K562 (cell line): ENCODE results near the gene NRXN2. TPM values are rescaled to one million over a fixed set of nuclear protein-coding genes. Genes with fewer than 3 reads are reported as not detected.

Source experiments
- ATAC-seq: fragments of 200-7000 bp; cut with Tn5 transposase; 3 replicates; pipeline ENCODE4 v1.9.1; 2020; ENCODE audit warnings: moderate library complexity
- BruUV-seq: library from RNA; stranded (reverse); fragments of 400-500 nt; replicated peaks from 2 replicates; lab custom pipeline; 2021; lab: Mats Ljungman, UMichigan
- CTCF ChIA-PET: fragments of 300-600 bp; formaldehyde crosslinking; extraction: SDS; loops from one replicate; lab custom pipeline; 2021; ENCODE audit warnings: low intra/inter-chr PET ratio; lab: Yijun Ruan, JAX
- POLR2A ChIA-PET: fragments of 300-600, 350-650 bp; sonication (Branson Sonifier 250); formaldehyde crosslinking; extraction: SDS; loops from one replicate; lab custom pipeline; 2021; ENCODE audit warnings: antibody characterized with exemption, inconsistent platforms; lab: Yijun Ruan, JAX
- DNase-seq, 4 experiments: peaks; one replicate each; pipeline versions ENCODE4 v3.0.0 to v3.0.0-alpha.2; 2011 to 2018; ENCODE audit warnings: low spot score in 3 of 4, mixed read lengths in 3 of 4; ENCODE audit errors: extremely low read depth in 1 of 4
- FAIRE-seq: peaks from 2 replicates; lab custom pipeline; 2011; peaks lifted over from hg19 to GRCh38; lab: Jason Lieb, UNC
- H2AFZ ChIP-seq: 2 replicates; pipeline ENCODE4 v1.6.0; 2011; ENCODE audit warnings: low read depth, low read length, control low read depth, inconsistent platforms
- H3K27ac ChIP-seq: fragments of 200-600 bp; 3 replicates; pipeline ENCODE4 v1.8.0; 2011; ENCODE audit warnings: low read depth, mild to moderate bottlenecking, control low read depth, inconsistent platforms, low read length, moderate library complexity, mixed read lengths; ENCODE audit errors: extremely low read depth
- H3K27me3 ChIP-seq, 2 experiments: fragments of 300-600 bp in 1 of 2; 2 replicates in 1 of 2; 3 replicates in 1 of 2; pipeline versions ENCODE4 v1.6.0 to v1.8.0; 2011; ENCODE audit warnings: inconsistent platforms in 2 of 2, low read length in 2 of 2, mild to moderate bottlenecking in 1 of 2, mixed read lengths in 1 of 2, moderate library complexity in 1 of 2; ENCODE audit not compliant: control insufficient read depth in 2 of 2, insufficient read depth in 2 of 2
- H3K36me3 ChIP-seq: fragments of 300-600 bp; 3 replicates; pipeline ENCODE4 v1.8.0; 2011; ENCODE audit warnings: mild to moderate bottlenecking, low read length, inconsistent platforms; ENCODE audit not compliant: control insufficient read depth, insufficient read depth
- H3K4me1 ChIP-seq, 2 experiments: fragments of 200-600 bp in 1 of 2; replicated peaks in 1 of 2; 2 replicates in 1 of 2; 3 replicates in 1 of 2; pipeline versions ENCODE4 v1.5.1 to v1.8.0; 2011; ENCODE audit warnings: inconsistent platforms in 2 of 2, low read length in 2 of 2, mild to moderate bottlenecking in 1 of 2, mixed read lengths in 1 of 2, moderate library complexity in 1 of 2; ENCODE audit not compliant: control insufficient read depth in 2 of 2, insufficient read depth in 2 of 2
- H3K4me2 ChIP-seq: 2 replicates; pipeline ENCODE4 v1.6.1; 2011; ENCODE audit warnings: low read length, control low read depth, inconsistent platforms, mixed read lengths; ENCODE audit not compliant: insufficient read depth
- H3K4me3 ChIP-seq: fragments of 200-600 bp; sonication (generic), shearing (Covaris generic); 2 replicates; pipeline ENCODE4 v1.5.1; 2016; ENCODE audit warnings: control low read depth, inconsistent platforms
- H3K79me2 ChIP-seq: fragments of 200-600 bp; 3 replicates; pipeline ENCODE4 v1.8.0; 2011; ENCODE audit warnings: low read length, inconsistent platforms; ENCODE audit not compliant: control insufficient read depth, insufficient read depth
- H3K9ac ChIP-seq, 2 experiments: 2 replicates each; pipeline versions ENCODE4 v1.6.0 to v1.6.1; 2011; ENCODE audit warnings: low read depth in 2 of 2, low read length in 2 of 2, control low read depth in 1 of 2, inconsistent platforms in 1 of 2, mild to moderate bottlenecking in 1 of 2, mixed read lengths in 1 of 2; ENCODE audit not compliant: insufficient read depth in 1 of 2
- H3K9me1 ChIP-seq: one replicate; pipeline ENCODE4 v1.6.0; 2011; ENCODE audit warnings: inconsistent platforms, mild to moderate bottlenecking, low read length, moderate library complexity; ENCODE audit not compliant: control insufficient read depth, insufficient read depth
- H3K9me3 ChIP-seq: replicated peaks from 2 replicates; pipeline ENCODE4 v1.5.1; 2011; ENCODE audit warnings: low read depth, low read length, inconsistent platforms; ENCODE audit not compliant: control insufficient read depth, insufficient read depth
- H4K20me1 ChIP-seq: replicated peaks from 2 replicates; pipeline ENCODE4 v1.6.1; 2011; ENCODE audit warnings: low read length, inconsistent platforms, mixed read lengths; ENCODE audit not compliant: control insufficient read depth, insufficient read depth
- EGR1 ChIP-seq: fragments of 450-650 bp; conservative IDR thresholded peaks from 2 replicates; pipeline ENCODE4 v1.6.1; 2017; ENCODE audit warnings: mild to moderate bottlenecking
- SPI1 ChIP-seq: IDR thresholded peaks from 2 replicates; pipeline ENCODE4 v1.6.1; 2011; ENCODE audit warnings: low read depth, low read length, control low read depth, borderline replicate concordance
- VEZF1 ChIP-seq: fragments of 200-800 bp; sonication (Bioruptor generic); IDR thresholded peaks from 2 replicates; pipeline ENCODE4 v1.6.1; 2017; ENCODE audit warnings: missing genetic modification characterization, missing compliant biosample characterization
- ZNF263 ChIP-seq: sonication (generic); formaldehyde crosslinking; IDR thresholded peaks from 2 replicates; pipeline ENCODE4 v1.8.0; 2022; ENCODE audit warnings: mild to moderate bottlenecking, missing genetic modification reagents, borderline replicate concordance
- ZNF3 ChIP-seq: fragments of 250-450 bp; sonication (Bioruptor Pico); IDR thresholded peaks from 2 replicates; pipeline ENCODE4 v1.5.0; 2021; ENCODE audit warnings: mild to moderate bottlenecking, moderate library complexity
- WGBS: fragments of 100-300 bp; shearing (Covaris generic); methylation state at CpG from one replicate; pipeline ENCODE4 v1.1.6; 2016; ENCODE audit warnings: low coverage, mixed read lengths; ENCODE audit not compliant: insufficient coverage; ENCODE audit errors: missing lambda C conversion rate; 5-methylcytosine and 5-hydroxymethylcytosine counted together
- in situ Hi-C: fragments of 300-500 bp; cut with MboI; formaldehyde crosslinking; loops from 4 replicates; pipeline ENCODE4 v1.15.0; 2018; ENCODE audit warnings: inconsistent platforms, mixed read lengths
- intact Hi-C: fragments of 100-400 bp; cut with micrococcal nuclease; formaldehyde crosslinking; loops from 2 replicates; pipeline ENCODE4 v1.14.2; 2022
- polyA plus RNA-seq, 8 experiments: library from polyadenylated mRNA; depleted of rRNA in 4 of 8; stranded (reverse) in 5 of 8; unstranded in 3 of 8; fragments of >200 nt; fragmentation: Nextera tagmentation in 2 of 8; fragmentation: Illumina TruSeq in 1 of 8; extraction: Ambion mirVana in 2 of 8; extraction: Trizol in 1 of 8; gene quantifications; 2 replicates each; pipeline versions ENCODE4 v1.2.1 to v1.2.3, GENCODE V29; 2011 to 2014; ENCODE audit warnings: inconsistent platforms in 1 of 8, missing spikeins in 1 of 8
- total RNA-seq, 7 experiments: library from RNA; depleted of rRNA in 6 of 7; stranded (reverse); fragments of >200 nt in 6 of 7; fragmentation: Illumina TruSeq in 2 of 7; extraction: Trizol in 2 of 7; gene quantifications; 2 replicates each; pipeline versions ENCODE4 v1.2.1 to v1.2.3, GENCODE V29; 2011 to 2021; ENCODE audit warnings: low replicate concordance in 1 of 7

Gene NRXN2
- total and polyA plus RNA-seq, 9 of the 15 experiments (the other 6 are each of a cell fraction or from before 2014, with no cell fraction given), result 0.07 to 0.47 (median 0.15) TPM; not detected in 4

DNA sequence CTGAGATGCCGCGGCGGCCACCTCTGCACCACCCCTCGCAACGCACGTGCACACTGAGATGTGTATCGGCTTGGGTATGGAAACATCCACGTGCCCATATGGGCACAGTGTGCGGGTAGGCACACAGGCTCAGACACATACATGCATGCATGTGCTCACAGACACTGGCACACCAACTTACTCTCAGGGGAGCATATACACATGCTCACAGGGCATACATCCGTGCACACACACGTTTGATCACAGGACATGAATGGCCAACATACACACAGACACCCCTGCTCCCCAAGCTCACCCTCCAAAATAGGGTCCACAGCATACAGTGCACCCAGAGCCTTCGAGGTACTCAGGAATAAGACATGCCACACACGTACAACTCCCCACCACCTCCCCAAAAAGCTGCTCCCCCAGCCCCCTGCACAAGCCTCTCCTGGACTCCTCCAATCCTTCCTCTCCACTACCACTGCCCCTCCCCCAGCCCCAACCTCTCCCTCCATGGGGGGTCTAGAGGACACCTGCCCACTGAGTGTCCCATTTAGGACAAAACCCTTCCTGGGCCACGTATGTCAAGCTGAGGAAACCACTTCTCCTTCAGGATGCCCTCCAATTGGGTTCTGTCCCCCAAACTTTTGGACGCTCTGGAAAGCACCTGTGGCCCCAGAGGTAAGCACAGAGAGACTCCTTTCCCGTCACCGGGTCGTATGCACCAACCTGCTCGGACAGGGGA is 78.9 kb downstream of the NRXN2 start:
- Histone ChIP-seq H3K9ac (0 out of 4 replicates have a peak overlapping the region, but pooled peaks of 1 of the 2 experiments have one; percentile 5), H3K4me2 (no peak overlapping the region), H4K20me1 (peaks cover 4% of the 10 kb centered on the region; the same call in 1 of the 2 replicates), H3K36me3 (no peaks in the 10 kb centered on the region), H3K79me2 (no peaks in the 10 kb centered on the region), H3K9me3 (no peaks in the 10 kb centered on the region), H3K27ac (no peak overlapping the region), H3K4me3 (no peak overlapping the region), H2AFZ (no peak overlapping the region), H3K9me1 (no peaks in the 10 kb centered on the region), H3K4me1 (peaks cover 0 to 14% of the 10 kb centered on the region in 2 experiments; a peak in 2 of 5 replicates), H3K27me3 (peaks cover 8 to 70% of the 10 kb centered on the region in 2 experiments; a peak in 4 of 5 replicates)
- no peak for DNase-seq
- 0 out of 2 replicates have a peak, but pooled peaks have one; percentile 9 for TF ChIP-seq ZNF263 (CRISPR knock-in tag)
- no peak for TF ChIP-seq SPI1
- CTCF ChIA-PET, result no interaction called here
- ATAC-seq, result no peak
- intact Hi-C loops, result no loop called here
- BruUV-seq, result no TSS peak
- in situ Hi-C loops, result no loop called here
- WGBS, result 9% methylated on average over 19 of the region's 19 CpGs
- POLR2A ChIA-PET, result interaction anchor here (0.6 to 2.1 kb wide), 3 partner anchors 8 to 12 kb away, joined by 3 to 8 read pairs (median 3); no protein-coding TSS in a partner anchor
- FAIRE-seq, result no peak

DNA sequence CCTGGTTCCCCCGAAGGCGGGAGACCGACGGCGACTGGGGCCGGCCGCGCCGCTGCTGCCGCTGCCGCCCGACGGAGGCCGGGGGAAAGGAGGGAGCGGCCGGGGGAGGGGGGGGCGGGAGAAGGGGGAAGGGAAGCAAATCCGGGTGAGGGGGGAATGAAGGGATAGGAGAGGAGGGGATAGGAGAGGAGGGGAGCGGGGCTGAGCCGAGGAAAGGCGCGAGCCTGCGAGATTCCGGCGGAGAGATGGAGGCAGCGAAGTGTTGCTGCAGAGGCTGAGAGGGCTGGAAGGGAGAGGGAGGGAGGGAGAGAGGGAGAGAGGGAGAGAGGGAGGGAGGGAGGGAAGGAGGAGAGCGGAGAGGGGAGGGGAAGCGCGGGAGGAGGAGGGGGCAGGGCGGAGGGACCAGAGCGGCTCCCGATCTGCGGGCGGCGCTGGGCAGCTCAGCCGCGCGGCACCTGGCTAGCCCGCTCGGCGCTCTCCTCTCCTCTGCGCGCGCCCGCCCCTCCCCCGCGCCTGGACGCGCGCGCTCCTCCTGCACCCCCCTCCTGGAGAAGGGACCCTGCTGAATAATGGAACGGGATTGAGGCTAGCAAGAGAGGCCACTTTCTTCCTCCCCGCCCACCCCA is 79.6 kb downstream of the NRXN2 start:
- no peak for FAIRE-seq
- peak; percentile 22 to 75 (median 52) for DNase-seq
- no TSS peak for BruUV-seq
- intact Hi-C loops, result no loop called here
- peak; percentile 52 for ATAC-seq
- no peak overlapping the region for H3K4me2 ChIP-seq
- no peaks in the 10 kb centered on the region for H3K36me3 ChIP-seq
- in situ Hi-C loops, result no loop called here
- no CpG with 5 or more reads among the region's 53 CpGs for WGBS
- H3K9me3 ChIP-seq, result no peaks in the 10 kb centered on the region
- no peak overlapping the region for H2AFZ ChIP-seq
- H3K27ac ChIP-seq, result no peak overlapping the region
- TF ChIP-seq VEZF1 (CRISPR knock-in tag) (0 out of 2 replicates have a peak, but pooled peaks have one; percentile 16), ZNF263 (CRISPR knock-in tag) (peak; percentile 49; the same call in 1 of the 2 replicates), EGR1 (no peak), ZNF3 (CRISPR knock-in tag) (no peak)
- TF ChIP-seq, all 486 proteins: peak for 2
- POLR2A ChIA-PET, result interaction anchor here (1.0 kb wide), 1 partner anchor 8 kb away, joined by 3 read pairs; no protein-coding TSS in a partner anchor
- CTCF ChIA-PET, result no interaction called here
- Histone ChIP-seq H3K9me1 (no peaks in the 10 kb centered on the region), H3K27me3 (peaks cover 8 to 72% of the 10 kb centered on the region in 2 experiments; a peak in 4 of 5 replicates), H3K4me1 (peaks cover 0 to 15% of the 10 kb centered on the region in 2 experiments; a peak in 2 of 5 replicates), H4K20me1 (peaks cover 4% of the 10 kb centered on the region; the same call in 1 of the 2 replicates), H3K79me2 (no peaks in the 10 kb centered on the region), H3K4me3 (no peak overlapping the region), H3K9ac (no peak overlapping the region)
